Muscle of leg (tissue), 11 donors: Measurements from ENCODE around the gene PCDH9. TPM values are rescaled to one million over a fixed set of nuclear protein-coding genes. Genes with fewer than 3 reads are reported as not detected.

ENCODE experiments used
- DNase-seq: peaks from one replicate; pipeline ENCODE4 v3.0.0; 2013
- H3K27ac ChIP-seq: one replicate; pipeline ENCODE4 v1.5.1; 2013; ENCODE audit warnings: mild to moderate bottlenecking, low read length, control low read depth
- H3K27me3 ChIP-seq: one replicate; pipeline ENCODE4 v1.6.1; 2013; ENCODE audit warnings: low read length; ENCODE audit not compliant: control insufficient read depth, insufficient read depth
- H3K36me3 ChIP-seq: one replicate; pipeline ENCODE4 v1.6.1; 2013; ENCODE audit warnings: low read length; ENCODE audit not compliant: control insufficient read depth, insufficient read depth
- H3K4me1 ChIP-seq: one replicate; pipeline ENCODE4 v1.6.1; 2013; ENCODE audit warnings: low read length; ENCODE audit not compliant: control insufficient read depth, insufficient read depth
- H3K4me3 ChIP-seq: one replicate; pipeline ENCODE4 v1.5.1; 2013; ENCODE audit warnings: low read length, control low read depth
- H3K9me3 ChIP-seq: replicated peaks from 2 replicates; pipeline ENCODE4 v1.6.1; 2013; ENCODE audit warnings: low read depth, low read length; ENCODE audit not compliant: control insufficient read depth
- WGBS: methylation state at CpG from one replicate; pipeline ENCODE4 v1.1.5; 2013; ENCODE audit warnings: missing lambda C conversion rate; ENCODE audit not compliant: insufficient coverage; 5-methylcytosine and 5-hydroxymethylcytosine counted together
- polyA plus RNA-seq, 8 donors: library from polyadenylated mRNA; unstranded; fragments of 120-200 nt; gene quantifications; one replicate each; pipeline versions ENCODE4 v1.2.1 to v1.2.3, GENCODE V29; 2013; ENCODE audit warnings: inconsistent platforms in 1 of 8, low replicate concordance in 1 of 8; ENCODE audit not compliant: insufficient read length in 8 of 8, insufficient read depth in 1 of 8
- total RNA-seq: library from RNA; stranded (reverse); fragments of 120-200 nt; gene quantifications from one replicate; pipeline ENCODE4 v1.2.4, GENCODE V29; 2013

PCDH9 gene
- total and polyA plus RNA-seq, 9 donors: 1.7 to 8.3 (median 3.1) TPM

- no peaks in the 10 kb centered on the region for H3K9me3 ChIP-seq
- H3K4me1 ChIP-seq: no peaks in the 10 kb centered on the region
- no peak overlapping the region for H3K4me3 ChIP-seq
- H3K27ac ChIP-seq: no peak overlapping the region
- whole genome bisulfite sequencing: 95% methylated on average over 10 of the region's 26 CpGs
- no peaks in the 10 kb centered on the region for H3K36me3 ChIP-seq
- no peak for DNase-seq
- no peaks in the 10 kb centered on the region for H3K27me3 ChIP-seq
Measured at GRCh38 chr13:66560991-66561390, 669.1 kb downstream of the PCDH9 start.

GRCh38 chr13:66560189-66560588 is 669.9 kb downstream of the PCDH9 start:
- no peak for DNase-seq
- no peaks in the 10 kb centered on the region for H3K9me3 ChIP-seq
- H3K36me3 ChIP-seq: no peaks in the 10 kb centered on the region
- no peak overlapping the region for H3K27ac ChIP-seq
- H3K4me3 ChIP-seq: no peak overlapping the region
- no peaks in the 10 kb centered on the region for H3K4me1 ChIP-seq
- 40% methylated on average over 1 of the region's 3 CpGs for WGBS
- no peaks in the 10 kb centered on the region for H3K27me3 ChIP-seq

- H3K27me3 ChIP-seq: no peaks in the 10 kb centered on the region
- no peak for DNase-seq
Measured at GRCh38 chr13:66559093-66559492, 671.0 kb downstream of the PCDH9 start.

GRCh38 chr13:66558506-66558905 is 671.6 kb downstream of the PCDH9 start:
- WGBS: 42% methylated on average over 2 of the region's 2 CpGs
- DNase-seq: peak; percentile 22
- Histone ChIP-seq H3K36me3 (no peaks in the 10 kb centered on the region), H3K27ac (no peak overlapping the region), H3K4me1 (no peaks in the 10 kb centered on the region), H3K4me3 (no peak overlapping the region), H3K27me3 (no peaks in the 10 kb centered on the region), H3K9me3 (no peaks in the 10 kb centered on the region)

More at GRCh38 chr13:66559093-66559492, 671.0 kb downstream of the PCDH9 start:
- Histone ChIP-seq H3K4me1 (no peaks in the 10 kb centered on the region), H3K4me3 (no peak overlapping the region), H3K36me3 (no peaks in the 10 kb centered on the region), H3K9me3 (no peaks in the 10 kb centered on the region), H3K27ac (no peak overlapping the region)

- H3K4me3 ChIP-seq: no peak overlapping the region
- H3K4me1 ChIP-seq: no peaks in the 10 kb centered on the region
- WGBS: no CpG with 5 or more reads among the region's 3 CpGs
Measured at GRCh38 chr13:66557357-66557756, 672.8 kb downstream of the PCDH9 start.

GRCh38 chr13:66556306-66556705 is 673.8 kb downstream of the PCDH9 start:
- Histone ChIP-seq H3K36me3 (no peaks in the 10 kb centered on the region), H3K4me3 (no peak overlapping the region), H3K4me1 (no peaks in the 10 kb centered on the region), H3K27me3 (no peaks in the 10 kb centered on the region), H3K9me3 (no peaks in the 10 kb centered on the region), H3K27ac (no peak overlapping the region)
- DNase-seq: no peak

More at GRCh38 chr13:66557357-66557756, 672.8 kb downstream of the PCDH9 start:
- no peaks in the 10 kb centered on the region for H3K9me3 ChIP-seq
- H3K36me3 ChIP-seq: no peaks in the 10 kb centered on the region
- no peak for DNase-seq
- H3K27ac ChIP-seq: no peak overlapping the region
- no peaks in the 10 kb centered on the region for H3K27me3 ChIP-seq

DNA sequence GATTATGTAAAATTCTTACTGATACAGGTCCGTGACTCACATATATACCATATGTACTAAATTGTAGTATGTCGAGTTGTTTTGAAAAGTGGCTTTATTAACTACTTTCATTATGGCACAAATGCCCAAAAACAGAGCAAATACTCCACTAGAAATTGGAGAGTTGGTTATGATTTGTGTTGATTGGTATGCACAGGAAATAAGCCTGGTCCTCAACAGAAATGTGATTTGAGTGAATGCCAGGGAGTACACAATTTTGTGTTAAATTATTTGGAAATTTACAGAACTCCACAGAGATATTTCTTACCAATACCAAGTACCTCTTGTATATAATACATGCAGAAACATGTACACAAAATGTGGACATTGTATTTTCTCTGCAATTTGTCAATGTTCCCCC is 676.7 kb downstream of the PCDH9 start:
- Histone ChIP-seq H3K9me3 (no peaks in the 10 kb centered on the region), H3K27ac (no peak overlapping the region), H3K4me1 (no peaks in the 10 kb centered on the region), H3K36me3 (no peaks in the 10 kb centered on the region), H3K27me3 (no peaks in the 10 kb centered on the region), H3K4me3 (no peak overlapping the region)
- DNase-seq: no peak
- WGBS: no CpG with 5 or more reads among the region's 2 CpGs

GRCh38 chr13:66551128-66551527 is 679.0 kb downstream of the PCDH9 start:
- 30% methylated on average over 2 of the region's 4 CpGs for WGBS
- Histone ChIP-seq H3K36me3 (no peaks in the 10 kb centered on the region), H3K9me3 (no peaks in the 10 kb centered on the region), H3K27me3 (no peaks in the 10 kb centered on the region), H3K4me1 (no peaks in the 10 kb centered on the region), H3K4me3 (no peak overlapping the region), H3K27ac (no peak overlapping the region)
- DNase-seq: no peak

DNA sequence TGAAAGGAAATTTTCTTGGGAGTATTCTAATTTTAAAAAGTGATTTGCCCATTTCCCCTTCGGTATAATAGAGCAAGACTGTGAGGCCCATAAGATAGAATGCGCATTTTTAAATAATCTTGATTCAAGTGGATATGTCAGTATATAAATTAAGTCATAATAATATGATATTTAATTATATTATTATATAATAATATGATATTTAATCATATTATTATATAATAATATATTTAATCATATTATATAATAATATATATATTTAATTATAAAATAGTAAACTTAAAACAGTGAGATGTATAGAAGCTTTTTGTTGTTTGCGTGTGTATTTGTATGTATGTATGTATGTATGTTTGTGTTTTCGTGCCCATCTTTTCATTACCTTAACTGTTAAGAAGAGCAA is 682.5 kb downstream of the PCDH9 start:
- Histone ChIP-seq H3K27ac (no peak overlapping the region), H3K4me3 (no peak overlapping the region), H3K36me3 (no peaks in the 10 kb centered on the region), H3K9me3 (no peaks in the 10 kb centered on the region), H3K27me3 (no peaks in the 10 kb centered on the region), H3K4me1 (no peaks in the 10 kb centered on the region)
- WGBS: no CpG with 5 or more reads among the region's 4 CpGs
- DNase-seq: no peak

GRCh38 chr13:66546534-66547379 is 683.4 kb downstream of the PCDH9 start:
- Histone ChIP-seq H3K4me3 (no peak overlapping the region), H3K9me3 (no peaks in the 10 kb centered on the region), H3K4me1 (no peaks in the 10 kb centered on the region), H3K27ac (no peak overlapping the region), H3K27me3 (no peaks in the 10 kb centered on the region), H3K36me3 (no peaks in the 10 kb centered on the region)
- no CpG with 5 or more reads among the region's 2 CpGs for WGBS
- DNase-seq: no peak

DNA sequence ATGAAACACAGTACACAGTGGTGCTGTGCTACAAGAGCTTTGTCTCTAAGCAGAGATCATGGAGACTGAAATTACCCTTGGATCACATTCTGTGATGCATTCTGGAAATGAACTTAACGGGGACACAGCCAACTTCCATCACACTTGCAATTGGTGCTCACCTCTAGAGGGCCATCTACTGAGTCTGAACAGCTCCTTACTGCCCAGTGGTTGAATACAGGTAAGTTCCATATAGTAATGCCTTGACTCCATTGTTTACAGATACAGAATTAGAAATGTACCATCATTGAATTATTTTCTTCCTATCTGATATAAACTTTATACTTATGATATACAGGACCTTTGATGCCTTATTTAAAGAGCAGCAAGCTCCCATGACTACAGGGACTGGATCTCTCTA is 686.4 kb downstream of the PCDH9 start:
- no peaks in the 10 kb centered on the region for H3K36me3 ChIP-seq
- no peak overlapping the region for H3K27ac ChIP-seq
- peak; percentile 36 for DNase-seq
- no peak overlapping the region for H3K4me3 ChIP-seq
- H3K27me3 ChIP-seq: no peaks in the 10 kb centered on the region
- H3K4me1 ChIP-seq: no peaks in the 10 kb centered on the region
- H3K9me3 ChIP-seq: no peaks in the 10 kb centered on the region
- WGBS: no CpG with 5 or more reads among the region's 1 CpG
